BJ (cell line): ENCODE measurements around the gene ERAS. TPM values are rescaled to one million over a fixed set of nuclear protein-coding genes. Genes with fewer than 3 reads are reported as not detected.
A peak's percentile ranks its signal among the peaks of the same experiment; 100 is the strongest.

Experiments
- CTCF ChIA-PET: fragments of 350-600 bp; formaldehyde crosslinking; extraction: SDS; loops from one replicate; lab custom pipeline; 2021; ENCODE audit warnings: antibody characterized with exemption, inconsistent platforms; lab: Yijun Ruan, JAX
- POLR2A ChIA-PET: fragments of 300-600 bp; sonication (Branson Sonifier 250); formaldehyde crosslinking; extraction: SDS; loops from one replicate; lab custom pipeline; 2021; ENCODE audit warnings: antibody characterized with exemption; lab: Charles Lee
- DNase-seq: peaks from one replicate; pipeline ENCODE4 v3.0.0-alpha.2; 2011; ENCODE audit warnings: low read depth
- H3K27me3 ChIP-seq: 2 replicates; pipeline ENCODE4 v1.6.0; 2011; ENCODE audit warnings: low read length; ENCODE audit not compliant: control insufficient read depth, insufficient read depth
- H3K36me3 ChIP-seq: 2 replicates; pipeline ENCODE4 v1.5.1; 2011; ENCODE audit warnings: low read length; ENCODE audit not compliant: control insufficient read depth, insufficient read depth
- H3K4me3 ChIP-seq: 2 replicates; pipeline ENCODE4 v1.5.1; 2011; ENCODE audit warnings: low read depth, mild to moderate bottlenecking, control low read depth, low read length
- polyA plus RNA-seq: library from polyadenylated mRNA; depleted of rRNA; stranded (reverse); fragments of >200 nt; gene quantifications from 2 replicates; pipeline ENCODE4 v1.2.3, GENCODE V29; 2011
- TF ChIP-seq, protein P1 (sequence below): IDR thresholded peaks from 2 replicates; pipeline ENCODE4 v1.5.1; 2011; ENCODE audit warnings: low read depth, mild to moderate bottlenecking, control low read depth, inconsistent platforms, low read length, moderate library complexity; ENCODE audit not compliant: insufficient read depth

Gene ERAS
- polyA plus RNA-seq, 1 experiment = not detected

GRCh38 chrX:48802905-48803200 lies 23.5 kb upstream of the ERAS start:
- POLR2A ChIA-PET = no interaction called here
- TF ChIP-seq, protein P1, sequence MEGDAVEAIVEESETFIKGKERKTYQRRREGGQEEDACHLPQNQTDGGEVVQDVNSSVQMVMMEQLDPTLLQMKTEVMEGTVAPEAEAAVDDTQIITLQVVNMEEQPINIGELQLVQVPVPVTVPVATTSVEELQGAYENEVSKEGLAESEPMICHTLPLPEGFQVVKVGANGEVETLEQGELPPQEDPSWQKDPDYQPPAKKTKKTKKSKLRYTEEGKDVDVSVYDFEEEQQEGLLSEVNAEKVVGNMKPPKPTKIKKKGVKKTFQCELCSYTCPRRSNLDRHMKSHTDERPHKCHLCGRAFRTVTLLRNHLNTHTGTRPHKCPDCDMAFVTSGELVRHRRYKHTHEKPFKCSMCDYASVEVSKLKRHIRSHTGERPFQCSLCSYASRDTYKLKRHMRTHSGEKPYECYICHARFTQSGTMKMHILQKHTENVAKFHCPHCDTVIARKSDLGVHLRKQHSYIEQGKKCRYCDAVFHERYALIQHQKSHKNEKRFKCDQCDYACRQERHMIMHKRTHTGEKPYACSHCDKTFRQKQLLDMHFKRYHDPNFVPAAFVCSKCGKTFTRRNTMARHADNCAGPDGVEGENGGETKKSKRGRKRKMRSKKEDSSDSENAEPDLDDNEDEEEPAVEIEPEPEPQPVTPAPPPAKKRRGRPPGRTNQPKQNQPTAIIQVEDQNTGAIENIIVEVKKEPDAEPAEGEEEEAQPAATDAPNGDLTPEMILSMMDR = no peak
- Histone ChIP-seq H3K27me3 (no peaks in the 10 kb centered on the region), H3K4me3 (peak overlapping the region; percentile 78), H3K36me3 (no peaks in the 10 kb centered on the region)
- DNase-seq = no peak
- CTCF ChIA-PET = no interaction called here

DNA sequence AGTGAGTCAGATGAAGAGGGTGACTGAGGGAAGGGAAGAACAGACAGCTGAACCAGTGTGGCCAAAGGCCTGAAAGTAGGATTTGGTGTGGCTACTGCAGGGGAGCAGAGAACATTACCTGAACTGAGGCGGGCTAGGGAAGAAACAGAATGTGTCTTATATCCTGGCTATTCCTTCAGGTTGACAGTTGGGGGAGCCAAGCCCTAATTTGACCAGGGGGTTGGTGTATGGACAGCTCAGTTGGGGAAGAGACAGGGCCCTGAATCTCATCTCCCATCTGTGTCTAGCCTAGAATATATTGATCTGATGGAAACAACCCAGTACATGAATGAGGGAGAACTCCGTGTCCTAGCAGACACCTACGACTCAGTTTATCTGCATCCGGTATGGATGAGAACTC lies 20.2 kb upstream of the ERAS start:
- CTCF ChIA-PET = no interaction called here
- POLR2A ChIA-PET = no interaction called here
- no peak overlapping the region for H3K4me3 ChIP-seq
- TF ChIP-seq, protein P1 = no peak
- H3K36me3 ChIP-seq = peaks cover 2% of the 10 kb centered on the region; the same call in 1 of the 2 replicates
- H3K27me3 ChIP-seq = no peaks in the 10 kb centered on the region
- no peak for DNase-seq

GRCh38 chrX:48813644-48814043 lies 12.7 kb upstream of the ERAS start:
- POLR2A ChIA-PET = no interaction called here
- DNase-seq = no peak
- peaks cover 1% of the 10 kb centered on the region; the same call in 1 of the 2 replicates for H3K36me3 ChIP-seq
- TF ChIP-seq, protein P1 = no peak
- no peak overlapping the region for H3K4me3 ChIP-seq
- CTCF ChIA-PET = no interaction called here
- H3K27me3 ChIP-seq = no peaks in the 10 kb centered on the region

DNA sequence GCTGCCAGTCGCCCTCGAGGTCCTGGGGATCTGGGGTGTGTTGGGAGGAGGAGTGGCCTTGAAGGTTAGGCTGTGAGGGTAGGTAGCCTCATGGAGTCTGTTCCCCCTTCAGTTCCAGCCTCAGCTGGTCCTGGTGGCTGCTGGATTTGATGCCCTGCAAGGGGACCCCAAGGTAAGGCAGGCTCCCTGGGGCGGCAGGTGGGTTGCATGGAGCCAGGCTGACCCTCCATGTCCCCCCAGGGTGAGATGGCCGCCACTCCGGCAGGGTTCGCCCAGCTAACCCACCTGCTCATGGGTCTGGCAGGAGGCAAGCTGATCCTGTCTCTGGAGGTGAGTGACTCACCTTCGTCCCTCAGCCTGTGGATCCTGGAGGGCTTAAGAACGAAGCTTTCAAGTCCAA lies 11.6 kb upstream of the ERAS start:
- Histone ChIP-seq H3K27me3 (no peaks in the 10 kb centered on the region), H3K36me3 (peaks cover 2% of the 10 kb centered on the region; the same call in 1 of the 2 replicates), H3K4me3 (no peak overlapping the region)
- CTCF ChIA-PET = no interaction called here
- POLR2A ChIA-PET = no interaction called here
- no peak for DNase-seq
- TF ChIP-seq, protein P1 = no peak

DNA sequence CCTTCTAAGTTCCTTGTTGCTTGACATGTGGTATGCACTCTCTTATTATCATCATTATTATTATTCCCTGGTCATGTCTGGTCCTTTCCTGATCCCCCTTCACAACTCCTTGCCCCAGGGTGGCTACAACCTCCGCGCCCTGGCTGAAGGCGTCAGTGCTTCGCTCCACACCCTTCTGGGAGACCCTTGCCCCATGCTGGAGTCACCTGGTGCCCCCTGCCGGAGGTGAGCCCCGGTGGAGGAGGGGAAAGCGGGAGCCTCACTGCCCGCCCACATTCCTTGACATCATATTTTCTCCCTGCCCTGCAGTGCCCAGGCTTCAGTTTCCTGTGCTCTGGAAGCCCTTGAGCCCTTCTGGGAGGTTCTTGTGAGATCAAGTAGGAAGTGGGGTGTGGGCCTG lies 11.0 kb upstream of the ERAS start:
- H3K4me3 ChIP-seq = no peak overlapping the region

More for the DNA sequence above, 11.0 kb upstream of the ERAS start:
- DNase-seq = no peak
- Histone ChIP-seq H3K36me3 (peaks cover 4% of the 10 kb centered on the region), H3K27me3 (no peaks in the 10 kb centered on the region)
- ChIA-PET CTCF (no interaction called here), POLR2A (no interaction called here)
- TF ChIP-seq, protein P1 = no peak
